GM23338 (cell line): Measurements from ENCODE around the gene FOXN1. TPM values are rescaled to one million over a fixed set of nuclear protein-coding genes. Genes with fewer than 3 reads are reported as not detected.

Source experiments
- ATAC-seq: fragments of 200-7000 bp; cut with Tn5 transposase; 3 replicates; pipeline ENCODE4 v1.9.1; 2020
- DNase-seq: peaks from one replicate; pipeline ENCODE4 v3.0.0-alpha.2; 2015; ENCODE audit warnings: low spot score
- H2AFZ ChIP-seq: fragments of 200-600 bp; sonication (generic); 2 replicates; pipeline ENCODE4 v1.8.0; 2016; ENCODE audit warnings: antibody characterized with exemption, mild to moderate bottlenecking, moderate library complexity
- H3F3A ChIP-seq: fragments of 200-600 bp; sonication (generic); replicated peaks from 2 replicates; pipeline ENCODE4 v1.8.0; 2017; ENCODE audit warnings: antibody characterized with exemption, mixed run types, low read depth
- H3K27ac ChIP-seq: fragments of 200-600 bp; sonication (generic); 2 replicates; pipeline ENCODE4 v1.6.1; 2016; ENCODE audit warnings: low read depth
- H3K27me3 ChIP-seq: fragments of 200-600 bp; sonication (generic); 2 replicates; pipeline ENCODE4 v1.8.0; 2016; ENCODE audit warnings: mild to moderate bottlenecking, mixed run types, moderate library complexity; ENCODE audit not compliant: insufficient read depth
- H3K36me3 ChIP-seq: fragments of 200-600 bp; sonication (generic); 2 replicates; pipeline ENCODE4 v1.8.0; 2016; ENCODE audit warnings: mild to moderate bottlenecking; ENCODE audit not compliant: insufficient read depth
- H3K4me1 ChIP-seq: fragments of 200-600 bp; sonication (generic); 2 replicates; pipeline ENCODE4 v1.8.0; 2016; ENCODE audit warnings: mild to moderate bottlenecking, moderate library complexity; ENCODE audit not compliant: insufficient read depth
- H3K4me2 ChIP-seq: fragments of 200-600 bp; sonication (generic); 2 replicates; pipeline ENCODE4 v1.7.1; 2017; ENCODE audit warnings: mixed run types
- H3K4me3 ChIP-seq: fragments of 200-600 bp; sonication (generic); 2 replicates; pipeline ENCODE4 v1.6.1; 2016; ENCODE audit warnings: mixed run types
- H3K79me2 ChIP-seq: fragments of 200-600 bp; sonication (generic); replicated peaks from 2 replicates; pipeline ENCODE4 v1.8.0; 2017; ENCODE audit warnings: mild to moderate bottlenecking; ENCODE audit not compliant: insufficient read depth
- H3K9me2 ChIP-seq: fragments of 200-600 bp; sonication (generic); 2 replicates; pipeline ENCODE4 v1.8.0; 2017; ENCODE audit not compliant: insufficient read depth
- H4K20me1 ChIP-seq: fragments of 200-600 bp; sonication (generic); replicated peaks from 2 replicates; pipeline ENCODE4 v1.8.0; 2017; ENCODE audit warnings: mild to moderate bottlenecking; ENCODE audit not compliant: insufficient read depth
- H3K27ac Mint-ChIP-seq: 2 replicates; pipeline ENCODE4 v1.8.0; 2020; ENCODE audit warnings: inconsistent platforms, mild to moderate bottlenecking, moderate library complexity, mixed read lengths
- H3K27me3 Mint-ChIP-seq: 3 replicates; pipeline ENCODE4 v1.8.0; 2022; ENCODE audit warnings: low read depth, mild to moderate bottlenecking, moderate library complexity, mixed read lengths, inconsistent platforms; ENCODE audit not compliant: insufficient read depth, poor library complexity
- H3K36me3 Mint-ChIP-seq: 3 replicates; pipeline ENCODE4 v1.8.0; 2021; ENCODE audit warnings: low read depth, mild to moderate bottlenecking, inconsistent platforms, moderate library complexity, mixed read lengths
- H3K4me1 Mint-ChIP-seq: 3 replicates; pipeline ENCODE4 v1.8.0; 2020; ENCODE audit warnings: mild to moderate bottlenecking, inconsistent platforms, mixed read lengths
- H3K4me3 Mint-ChIP-seq: 3 replicates; pipeline ENCODE4 v1.8.0; 2021; ENCODE audit warnings: moderate library complexity, mild to moderate bottlenecking, inconsistent platforms, mixed read lengths
- H3K9me3 Mint-ChIP-seq: 3 replicates; pipeline ENCODE4 v1.8.0; 2020; ENCODE audit warnings: moderate library complexity, mild to moderate bottlenecking, inconsistent platforms, mixed read lengths
- CREB1 ChIP-seq: fragments of 250-450 bp; sonication (Bioruptor Pico); IDR thresholded peaks from 2 replicates; pipeline ENCODE4 v1.5.0; 2020; ENCODE audit warnings: low read depth, mild to moderate bottlenecking, moderate library complexity
- CTCF ChIP-seq, 2 experiments: fragments of 200-600 bp in 1 of 2; sonication (generic) in 1 of 2; conservative IDR thresholded peaks; 2 replicates each; pipeline versions ENCODE4 v1.5.1 to v1.6.1; 2016 to 2017; ENCODE audit warnings: antibody characterized with exemption in 2 of 2, low read depth in 2 of 2, mild to moderate bottlenecking in 2 of 2, moderate library complexity in 1 of 2
- ETS1 ChIP-seq: IDR thresholded peaks from 2 replicates; pipeline ENCODE4 v1.6.1; 2016; ENCODE audit warnings: antibody characterized with exemption
- EZH2 ChIP-seq: fragments of 200-600 bp; sonication (generic); IDR thresholded peaks from one replicate; pipeline ENCODE4 v1.8.0; 2017; ENCODE audit warnings: antibody characterized with exemption, mild to moderate bottlenecking, low read depth; ENCODE audit not compliant: unreplicated experiment
- EZH2phosphoT487 ChIP-seq: fragments of 200-600 bp; sonication (generic); IDR thresholded peaks from one replicate; pipeline ENCODE4 v1.8.1; 2018; ENCODE audit warnings: antibody characterized with exemption; ENCODE audit not compliant: unreplicated experiment
- NANOG ChIP-seq: IDR thresholded peaks from 2 replicates; pipeline ENCODE4 v1.6.1; 2016; ENCODE audit warnings: antibody characterized with exemption, borderline replicate concordance
- POLR2AphosphoS5 ChIP-seq: IDR thresholded peaks from 2 replicates; pipeline ENCODE4 v1.6.1; 2016; ENCODE audit warnings: antibody characterized with exemption, low read depth
- ZNF114 ChIP-seq: fragments of 250-450 bp; sonication (Bioruptor Pico); IDR thresholded peaks from 2 replicates; pipeline ENCODE4 v1.5.0; 2020; ENCODE audit warnings: mild to moderate bottlenecking, moderate library complexity
- ZNF462 ChIP-seq: fragments of 250-450 bp; sonication (Bioruptor Pico); IDR thresholded peaks from 2 replicates; pipeline ENCODE4 v1.5.0; 2020; ENCODE audit warnings: mild to moderate bottlenecking, moderate library complexity
- polyA plus RNA-seq: library from polyadenylated mRNA; unstranded; fragments of >200 nt; fragmentation: Nextera tagmentation; extraction: Ambion mirVana; gene quantifications from 2 replicates; pipeline ENCODE4 v1.2.1, GENCODE V29; 2016
- total RNA-seq: library from RNA; depleted of rRNA; stranded (reverse); fragments of >200 nt; shearing (Covaris generic); gene quantifications from 2 replicates; pipeline ENCODE4 v1.2.3, GENCODE V29; 2014
- TF ChIP-seq, protein P1 (sequence below): IDR thresholded peaks from one replicate; pipeline ENCODE4 v1.6.1; 2018; ENCODE audit warnings: antibody characterized with exemption; ENCODE audit not compliant: unreplicated experiment

Gene FOXN1
- total and polyA plus RNA-seq, 2 experiments from 2014 or later, result not detected

- TF ChIP-seq CTCF (conservative IDR thresholded peaks at IDR 0.05; ENCODE audit: low read depth in 2 of 2) (no peak), ZNF114 (no peak), ETS1 (no peak)
Measured at GRCh38 chr17:28529013-28529400, 22.9 kb downstream of the FOXN1 start (continued).

- Histone ChIP-seq H3K27me3 (no peaks in the 10 kb centered on the region), H3F3A (no peaks in the 10 kb centered on the region), H3K4me3 (no peak overlapping the region), H3K4me1 (no peaks in the 10 kb centered on the region), H3K79me2 (no peaks in the 10 kb centered on the region), H3K27ac (no peak overlapping the region), H3K36me3 (no peaks in the 10 kb centered on the region), H2AFZ (no peak overlapping the region), H3K4me2 (no peak overlapping the region), H3K9me2 (no peaks in the 10 kb centered on the region), H4K20me1 (no peaks in the 10 kb centered on the region)
- DNase-seq (no peak), ATAC-seq (no peak)
- peaks cover 14% of the 10 kb centered on the region for H3K27me3 Mint-ChIP-seq
- H3K4me3 Mint-ChIP-seq, result no peak overlapping the region
- 0 out of 3 replicates have a peak, but pooled peaks cover 3% of the 10 kb centered on the region for H3K4me1 Mint-ChIP-seq
- H3K36me3 Mint-ChIP-seq, result no peaks in the 10 kb centered on the region
- no peaks in the 10 kb centered on the region; the same call in 2 of the 3 replicates for H3K9me3 Mint-ChIP-seq
- H3K27ac Mint-ChIP-seq, result no peak overlapping the region
- no peak for TF ChIP-seq POLR2AphosphoS5
- TF ChIP-seq EZH2phosphoT487, result no peak
- TF ChIP-seq ZNF114, result no peak
- no peak for TF ChIP-seq CTCF (conservative IDR thresholded peaks at IDR 0.05; ENCODE audit: low read depth in 2 of 2)
- TF ChIP-seq, protein P1, sequence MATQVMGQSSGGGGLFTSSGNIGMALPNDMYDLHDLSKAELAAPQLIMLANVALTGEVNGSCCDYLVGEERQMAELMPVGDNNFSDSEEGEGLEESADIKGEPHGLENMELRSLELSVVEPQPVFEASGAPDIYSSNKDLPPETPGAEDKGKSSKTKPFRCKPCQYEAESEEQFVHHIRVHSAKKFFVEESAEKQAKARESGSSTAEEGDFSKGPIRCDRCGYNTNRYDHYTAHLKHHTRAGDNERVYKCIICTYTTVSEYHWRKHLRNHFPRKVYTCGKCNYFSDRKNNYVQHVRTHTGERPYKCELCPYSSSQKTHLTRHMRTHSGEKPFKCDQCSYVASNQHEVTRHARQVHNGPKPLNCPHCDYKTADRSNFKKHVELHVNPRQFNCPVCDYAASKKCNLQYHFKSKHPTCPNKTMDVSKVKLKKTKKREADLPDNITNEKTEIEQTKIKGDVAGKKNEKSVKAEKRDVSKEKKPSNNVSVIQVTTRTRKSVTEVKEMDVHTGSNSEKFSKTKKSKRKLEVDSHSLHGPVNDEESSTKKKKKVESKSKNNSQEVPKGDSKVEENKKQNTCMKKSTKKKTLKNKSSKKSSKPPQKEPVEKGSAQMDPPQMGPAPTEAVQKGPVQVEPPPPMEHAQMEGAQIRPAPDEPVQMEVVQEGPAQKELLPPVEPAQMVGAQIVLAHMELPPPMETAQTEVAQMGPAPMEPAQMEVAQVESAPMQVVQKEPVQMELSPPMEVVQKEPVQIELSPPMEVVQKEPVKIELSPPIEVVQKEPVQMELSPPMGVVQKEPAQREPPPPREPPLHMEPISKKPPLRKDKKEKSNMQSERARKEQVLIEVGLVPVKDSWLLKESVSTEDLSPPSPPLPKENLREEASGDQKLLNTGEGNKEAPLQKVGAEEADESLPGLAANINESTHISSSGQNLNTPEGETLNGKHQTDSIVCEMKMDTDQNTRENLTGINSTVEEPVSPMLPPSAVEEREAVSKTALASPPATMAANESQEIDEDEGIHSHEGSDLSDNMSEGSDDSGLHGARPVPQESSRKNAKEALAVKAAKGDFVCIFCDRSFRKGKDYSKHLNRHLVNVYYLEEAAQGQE, result no peak
- TF ChIP-seq EZH2, result no peak
- TF ChIP-seq CREB1 (CRISPR knock-in tag), result no peak
- TF ChIP-seq NANOG, result no peak
- TF ChIP-seq ZNF462 (CRISPR knock-in tag), result no peak
Measured at GRCh38 chr17:28530250-28530649, 24.1 kb downstream of the FOXN1 start.
